Measurements from ENCODE around the gene RHOV. TPM values are rescaled to one million over a fixed set of nuclear protein-coding genes. Genes with fewer than 3 reads are reported as not detected.

The RHOV gene
- total RNA-seq, 1 donor from 2014 or later = 0.12 TPM

DNA sequence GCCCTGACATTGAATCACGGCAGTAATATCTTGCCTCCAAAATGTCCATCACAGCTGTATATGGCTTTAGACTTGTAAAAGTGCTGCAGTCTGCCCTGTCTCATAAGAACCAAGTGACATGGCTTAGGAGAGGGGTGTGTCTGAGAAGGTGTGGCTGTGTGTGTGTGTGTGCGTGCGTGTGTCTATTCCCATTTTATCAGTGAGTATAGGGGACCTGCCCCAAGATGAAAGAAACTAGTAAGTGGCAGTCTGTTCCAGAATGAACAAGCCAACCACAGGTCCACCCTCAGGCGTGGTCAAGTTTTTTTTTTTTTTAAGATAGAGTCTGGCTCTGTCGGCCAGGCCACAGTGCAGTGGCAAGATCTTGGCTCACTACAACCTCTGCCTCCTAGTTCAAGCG is 5.6 kb upstream of the RHOV start:
- no peak for DNase-seq (ENCODE audit: low spot score)
- Mint-ChIP-seq H3K9me3 (ENCODE audit: low read depth) (no peaks in the 10 kb centered on the region), H3K4me3 (ENCODE audit: unreplicated experiment) (no peak overlapping the region), H3K27me3 (ENCODE audit: low read depth) (no peaks in the 10 kb centered on the region), H3K36me3 (ENCODE audit: low read depth) (no peaks in the 10 kb centered on the region), H3K4me1 (ENCODE audit: low read depth) (no peaks in the 10 kb centered on the region), H3K27ac (ENCODE audit: unreplicated experiment) (no peak overlapping the region)
- TF ChIP-seq, protein P1, sequence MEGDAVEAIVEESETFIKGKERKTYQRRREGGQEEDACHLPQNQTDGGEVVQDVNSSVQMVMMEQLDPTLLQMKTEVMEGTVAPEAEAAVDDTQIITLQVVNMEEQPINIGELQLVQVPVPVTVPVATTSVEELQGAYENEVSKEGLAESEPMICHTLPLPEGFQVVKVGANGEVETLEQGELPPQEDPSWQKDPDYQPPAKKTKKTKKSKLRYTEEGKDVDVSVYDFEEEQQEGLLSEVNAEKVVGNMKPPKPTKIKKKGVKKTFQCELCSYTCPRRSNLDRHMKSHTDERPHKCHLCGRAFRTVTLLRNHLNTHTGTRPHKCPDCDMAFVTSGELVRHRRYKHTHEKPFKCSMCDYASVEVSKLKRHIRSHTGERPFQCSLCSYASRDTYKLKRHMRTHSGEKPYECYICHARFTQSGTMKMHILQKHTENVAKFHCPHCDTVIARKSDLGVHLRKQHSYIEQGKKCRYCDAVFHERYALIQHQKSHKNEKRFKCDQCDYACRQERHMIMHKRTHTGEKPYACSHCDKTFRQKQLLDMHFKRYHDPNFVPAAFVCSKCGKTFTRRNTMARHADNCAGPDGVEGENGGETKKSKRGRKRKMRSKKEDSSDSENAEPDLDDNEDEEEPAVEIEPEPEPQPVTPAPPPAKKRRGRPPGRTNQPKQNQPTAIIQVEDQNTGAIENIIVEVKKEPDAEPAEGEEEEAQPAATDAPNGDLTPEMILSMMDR (IDR thresholded peaks at IDR 0.05) = no peak

DNA sequence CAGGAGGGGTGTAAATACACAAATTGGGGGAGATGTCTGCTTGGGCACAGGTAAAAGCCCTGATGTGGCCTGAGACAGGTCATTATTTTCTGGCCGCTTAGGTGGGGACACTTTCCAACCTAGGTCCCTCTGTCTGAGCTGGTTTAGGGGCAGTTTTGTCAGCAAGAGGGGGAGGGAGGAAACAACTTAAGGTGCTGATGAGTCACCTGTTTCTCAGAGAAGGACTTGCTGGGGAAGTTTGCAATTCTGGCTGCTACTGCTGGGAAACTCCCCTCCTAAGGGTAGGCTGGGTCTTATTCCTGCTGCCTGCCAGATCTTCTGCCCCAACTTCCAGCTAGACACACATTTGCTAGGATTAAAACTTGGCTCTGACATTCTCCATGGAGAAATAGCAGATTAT is 4.8 kb upstream of the RHOV start:
- no peaks in the 10 kb centered on the region for H3K9me3 Mint-ChIP-seq (ENCODE audit: low read depth)
- no peak overlapping the region for H3K27ac Mint-ChIP-seq (ENCODE audit: unreplicated experiment)
- H3K4me3 Mint-ChIP-seq (ENCODE audit: unreplicated experiment) = no peak overlapping the region
- no peak for DNase-seq (ENCODE audit: low spot score)
- no peaks in the 10 kb centered on the region for H3K36me3 Mint-ChIP-seq (ENCODE audit: low read depth)
- peaks cover 3% of the 10 kb centered on the region for H3K4me1 Mint-ChIP-seq (ENCODE audit: low read depth)
- H3K27me3 Mint-ChIP-seq (ENCODE audit: low read depth) = no peaks in the 10 kb centered on the region
- TF ChIP-seq, protein P1 (IDR thresholded peaks at IDR 0.05) = no peak

DNA sequence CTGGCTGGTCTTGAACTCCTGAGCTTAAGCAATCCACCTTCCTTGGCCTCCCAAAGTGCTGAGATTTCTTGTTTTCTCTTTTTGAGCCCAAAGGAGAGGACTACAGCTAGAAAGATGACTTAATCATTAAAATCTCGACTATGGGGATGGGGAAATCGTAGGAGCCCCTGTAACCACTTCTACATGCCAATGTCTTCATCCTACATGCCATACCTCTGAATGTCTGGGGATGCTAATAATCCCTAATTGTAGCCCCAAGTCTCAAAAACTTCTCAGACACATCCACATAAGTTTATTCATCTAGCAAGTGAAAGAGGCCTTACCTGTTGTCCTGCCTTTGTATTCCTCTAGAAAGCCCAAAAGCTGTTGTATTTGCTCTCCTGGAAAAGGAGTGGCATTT is 3.7 kb upstream of the RHOV start:
- Mint-ChIP-seq H3K27ac (ENCODE audit: unreplicated experiment) (no peak overlapping the region), H3K4me1 (ENCODE audit: low read depth) (peaks cover 6% of the 10 kb centered on the region), H3K36me3 (ENCODE audit: low read depth) (no peaks in the 10 kb centered on the region), H3K27me3 (ENCODE audit: low read depth) (peaks cover 2% of the 10 kb centered on the region), H3K4me3 (ENCODE audit: unreplicated experiment) (no peak overlapping the region), H3K9me3 (ENCODE audit: low read depth) (no peaks in the 10 kb centered on the region)
- no peak for DNase-seq (ENCODE audit: low spot score)
- TF ChIP-seq, protein P1 (IDR thresholded peaks at IDR 0.05) = no peak

DNA sequence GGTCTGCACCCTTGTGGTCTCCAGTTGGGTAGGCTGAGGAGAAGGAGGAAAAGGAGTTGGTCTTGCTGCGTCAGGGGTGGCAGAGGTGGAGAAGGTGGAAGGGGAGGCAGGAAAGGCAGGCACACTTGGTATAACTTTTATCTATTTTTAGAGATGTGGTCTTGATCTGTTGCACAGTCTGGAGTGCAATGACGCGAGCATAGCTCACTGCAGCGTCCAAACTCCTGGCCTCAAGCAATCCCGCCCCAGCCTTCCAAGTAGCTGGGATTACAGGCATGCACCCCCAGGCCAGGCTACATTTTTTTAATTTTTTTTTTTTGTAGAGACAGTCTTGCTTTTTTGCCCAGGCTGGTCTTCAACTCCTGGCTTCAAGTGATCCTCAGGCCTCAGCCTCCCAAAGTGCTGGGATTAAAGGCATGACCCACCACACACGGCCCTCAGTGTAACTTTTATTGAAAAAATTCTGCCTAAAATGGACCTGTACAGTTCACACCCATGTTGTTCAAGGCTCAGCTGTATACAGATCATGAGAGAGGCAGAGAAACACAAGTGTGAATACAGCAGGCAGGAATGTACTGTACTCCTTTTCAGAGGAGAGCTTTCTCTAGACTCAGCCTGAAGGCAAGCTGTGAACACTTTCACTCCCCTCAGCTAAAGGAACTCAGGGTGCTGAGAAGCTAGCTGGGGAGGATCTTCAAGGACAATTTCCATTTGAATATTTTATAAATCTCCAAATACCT is 2.1 kb upstream of the RHOV start:
- H3K4me1 Mint-ChIP-seq (ENCODE audit: low read depth) = peaks cover 6% of the 10 kb centered on the region
- H3K36me3 Mint-ChIP-seq (ENCODE audit: low read depth) = no peaks in the 10 kb centered on the region
- no peaks in the 10 kb centered on the region for H3K9me3 Mint-ChIP-seq (ENCODE audit: low read depth)
- DNase-seq (ENCODE audit: low spot score) = no peak
- H3K27me3 Mint-ChIP-seq (ENCODE audit: low read depth) = peaks cover 8% of the 10 kb centered on the region
- TF ChIP-seq, protein P1 (IDR thresholded peaks at IDR 0.05) = no peak
- H3K4me3 Mint-ChIP-seq (ENCODE audit: unreplicated experiment) = no peak overlapping the region
- no peak overlapping the region for H3K27ac Mint-ChIP-seq (ENCODE audit: unreplicated experiment)

DNA sequence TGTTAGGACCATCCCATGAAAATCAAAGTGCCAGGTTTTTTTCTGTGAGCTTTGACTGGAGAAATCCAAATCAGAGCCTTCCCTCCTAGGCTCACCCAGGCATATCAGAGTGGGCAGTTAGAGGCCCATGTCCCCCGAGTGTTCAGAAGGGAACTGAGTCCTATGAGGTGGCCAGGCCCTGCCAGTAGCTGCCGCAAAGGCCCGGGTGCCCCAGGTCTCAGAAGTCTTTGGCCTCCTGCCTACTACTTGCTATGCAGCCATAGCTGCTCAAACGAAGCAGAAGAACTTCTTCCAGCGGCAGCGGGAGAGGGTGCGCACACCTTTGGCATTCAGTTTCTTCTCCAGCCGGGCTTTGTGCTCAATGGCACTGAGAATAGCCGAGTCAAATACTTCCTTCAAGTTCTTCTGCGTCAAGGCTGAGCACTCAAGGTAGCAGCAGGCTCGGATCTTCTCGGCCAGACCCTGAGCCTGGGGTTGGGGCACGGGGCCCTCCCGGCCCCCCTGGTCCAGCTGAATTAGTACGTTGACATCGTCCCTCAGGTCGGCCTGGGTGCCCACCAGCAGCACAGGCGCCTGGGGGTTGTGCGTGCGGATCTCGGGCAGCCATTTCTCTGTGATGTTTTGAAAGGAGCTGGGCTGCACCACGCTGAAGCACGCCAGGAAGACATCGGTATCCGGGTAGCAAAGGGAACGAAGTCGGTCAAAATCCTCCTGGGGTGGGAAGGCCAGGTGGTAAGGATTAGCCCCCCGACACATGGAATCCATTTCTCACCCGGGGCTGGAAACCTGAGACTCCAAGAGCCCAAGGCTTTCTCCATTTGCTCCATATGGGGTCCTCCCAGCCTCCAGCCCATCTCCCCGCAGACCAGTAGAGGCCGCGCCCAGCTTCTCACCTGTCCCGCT is 992 bp downstream of the RHOV start:
- Mint-ChIP-seq H3K36me3 (ENCODE audit: low read depth) (no peaks in the 10 kb centered on the region), H3K27ac (ENCODE audit: unreplicated experiment) (no peak overlapping the region), H3K27me3 (ENCODE audit: low read depth) (peaks cover 8% of the 10 kb centered on the region), H3K9me3 (ENCODE audit: low read depth) (no peaks in the 10 kb centered on the region), H3K4me3 (ENCODE audit: unreplicated experiment) (peak overlapping the region; percentile 68), H3K4me1 (ENCODE audit: low read depth) (peaks cover 6% of the 10 kb centered on the region)
- no peak for DNase-seq (ENCODE audit: low spot score)
- TF ChIP-seq, protein P1 (IDR thresholded peaks at IDR 0.05) = no peak

Measured in chondrocyte (in vitro differentiated cells).